Liver (tissue), 9 donors: ENCODE data around the gene ECHS1. TPM values are rescaled to one million over a fixed set of nuclear protein-coding genes. Genes with fewer than 3 reads are reported as not detected.

Experiments used
- DNase-seq: peaks from one replicate; pipeline ENCODE4 v3.0.0-alpha.2; 2017; ENCODE audit warnings: low spot score
- H3K27ac ChIP-seq, 2 donors: one replicate each; pipeline ENCODE4 v1.7.0; 2013; ENCODE audit warnings: inconsistent platforms in 2 of 2, low read length in 2 of 2, control low read depth in 1 of 2, low read depth in 1 of 2, mild to moderate bottlenecking in 1 of 2
- H3K27me3 ChIP-seq, 4 donors: one replicate each; pipeline versions ENCODE4 v1.6.1 to v1.7.0; 2013; ENCODE audit warnings: low read length in 3 of 4, inconsistent platforms in 1 of 4, mild to moderate bottlenecking in 1 of 4, moderate library complexity in 1 of 4; ENCODE audit not compliant: control insufficient read depth in 4 of 4, insufficient read depth in 4 of 4
- H3K36me3 ChIP-seq, 4 donors: one replicate each; pipeline versions ENCODE4 v1.6.1 to v1.7.0; 2013; ENCODE audit warnings: low read length in 3 of 4, mild to moderate bottlenecking in 3 of 4, low read depth in 1 of 4, moderate library complexity in 1 of 4; ENCODE audit not compliant: control insufficient read depth in 4 of 4, insufficient read depth in 3 of 4
- H3K4me1 ChIP-seq, 4 donors: one replicate each; pipeline versions ENCODE4 v1.6.1 to v1.7.0; 2013; ENCODE audit warnings: low read length in 3 of 4, mild to moderate bottlenecking in 3 of 4, moderate library complexity in 1 of 4; ENCODE audit not compliant: control insufficient read depth in 4 of 4, insufficient read depth in 4 of 4
- H3K4me3 ChIP-seq, 3 donors: one replicate each; pipeline versions ENCODE4 v1.6.1 to v1.7.0; 2013; ENCODE audit warnings: low read length in 3 of 3, control low read depth in 1 of 3, low read depth in 1 of 3, mild to moderate bottlenecking in 1 of 3
- H3K9ac ChIP-seq, 2 donors: one replicate each; pipeline ENCODE4 v1.7.0; 2013; ENCODE audit warnings: low read length in 2 of 2, mild to moderate bottlenecking in 2 of 2, moderate library complexity in 2 of 2, control low read depth in 1 of 2, low read depth in 1 of 2
- H3K9me3 ChIP-seq, 4 donors: one replicate each; pipeline versions ENCODE4 v1.6.1 to v1.7.0; 2013; ENCODE audit warnings: low read length in 3 of 4; ENCODE audit not compliant: control insufficient read depth in 4 of 4
- FOXA1 ChIP-seq: IDR thresholded peaks from 2 replicates; pipeline ENCODE4 v1.6.1; 2016; ENCODE audit warnings: antibody characterized with exemption
- GABPA ChIP-seq, 2 donors: IDR thresholded peaks in 1 of 2; conservative IDR thresholded peaks in 1 of 2; 2 replicates each; pipeline ENCODE4 v1.6.1; 2016; ENCODE audit warnings: antibody characterized with exemption in 2 of 2, mild to moderate bottlenecking in 1 of 2, moderate library complexity in 1 of 2
- HNF4A ChIP-seq, 2 donors: conservative IDR thresholded peaks; 2 replicates each; pipeline ENCODE4 v1.6.1; 2016; ENCODE audit warnings: antibody characterized with exemption in 2 of 2, mild to moderate bottlenecking in 2 of 2
- HNF4G ChIP-seq: IDR thresholded peaks from 2 replicates; pipeline ENCODE4 v1.6.1; 2016; ENCODE audit warnings: antibody characterized with exemption
- NR2F2 ChIP-seq: IDR thresholded peaks from 2 replicates; pipeline ENCODE4 v1.6.1; 2016; ENCODE audit warnings: antibody characterized with exemption
- RAD21 ChIP-seq, 2 donors: IDR thresholded peaks; 2 replicates each; pipeline ENCODE4 v1.6.1; 2016; ENCODE audit warnings: antibody characterized with exemption in 2 of 2, mild to moderate bottlenecking in 2 of 2
- REST ChIP-seq: IDR thresholded peaks from 2 replicates; pipeline ENCODE4 v1.6.1; 2016; ENCODE audit warnings: antibody characterized with exemption, mild to moderate bottlenecking
- RXRA ChIP-seq, 2 donors: IDR thresholded peaks; 2 replicates each; pipeline ENCODE4 v1.6.1; 2017 to 2018; ENCODE audit warnings: antibody characterized with exemption in 2 of 2, mild to moderate bottlenecking in 1 of 2
- SP1 ChIP-seq: IDR thresholded peaks from 2 replicates; pipeline ENCODE4 v1.6.1; 2018; ENCODE audit warnings: antibody characterized with exemption, mild to moderate bottlenecking
- TAF1 ChIP-seq: conservative IDR thresholded peaks from 2 replicates; pipeline ENCODE4 v1.6.1; 2016; ENCODE audit warnings: antibody characterized with exemption, mild to moderate bottlenecking
- YY1 ChIP-seq: IDR thresholded peaks from 2 replicates; pipeline ENCODE4 v1.6.1; 2016; ENCODE audit warnings: antibody characterized with exemption, mild to moderate bottlenecking
- WGBS: extraction: QIAGEN DNeasy Blood & Tissue Kit; methylation state at CpG from one replicate; pipeline ENCODE4 v1.1.7; 2013; 5-methylcytosine and 5-hydroxymethylcytosine counted together
- polyA plus RNA-seq, 2 donors: library from polyadenylated mRNA; stranded (reverse) in 1 of 2; unstranded in 1 of 2; fragments of 200-250 nt in 1 of 2; fragments of >200 nt in 1 of 2; fragmentation: Nextera tagmentation in 1 of 2; extraction: Ambion mirVana in 1 of 2; gene quantifications; one replicate each; pipeline versions ENCODE4 v1.2.1 to v1.2.3, GENCODE V29; 2013 to 2015
- total RNA-seq, 2 donors: library from RNA; depleted of rRNA; stranded (reverse); fragments of >200 nt; gene quantifications; one replicate each; pipeline ENCODE4 v1.2.3, GENCODE V29; 2014
- TF ChIP-seq, protein P1 (sequence below): fragments of 150-350 bp; IDR thresholded peaks from 2 replicates; pipeline ENCODE4 v1.5.1; 2017; ENCODE audit warnings: improper control_type of control experiment, low read depth, low read length; ENCODE audit not compliant: missing input control
- TF ChIP-seq, protein P2 (sequence below): IDR thresholded peaks from 2 replicates; pipeline ENCODE4 v1.6.1; 2016; ENCODE audit warnings: antibody characterized with exemption
- donor health status: healthy.
- donor health status: healthy.
- donor health status: healthy.
- donor health status: healthy.
- donor health status: healthy.

ECHS1 gene
- total and polyA plus RNA-seq, 4 donors = 41.5 to 849 (median 354) TPM

DNA sequence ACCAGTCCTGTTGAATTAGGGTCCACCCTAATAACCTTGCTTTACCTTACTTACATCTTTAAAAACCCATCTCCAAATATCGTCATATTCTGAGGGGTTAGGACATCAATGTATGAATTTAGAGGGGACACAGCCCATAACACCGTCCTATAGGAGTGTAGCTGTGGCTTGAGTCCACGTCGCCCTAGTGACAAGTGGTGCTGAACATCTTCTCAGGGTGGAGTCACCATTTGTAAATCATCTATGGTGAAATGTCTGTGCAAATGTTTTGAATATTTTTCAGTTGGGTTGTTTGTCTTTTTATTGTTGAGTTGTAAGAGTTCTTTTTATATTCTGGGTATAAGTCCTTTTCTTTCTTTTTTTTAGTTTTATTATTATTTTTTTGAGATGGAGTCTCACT lies 31.2 kb downstream of the ECHS1 start:
- TF ChIP-seq YY1 (no peak), RAD21 (IDR thresholded peaks at IDR 0.05) (no peak), HNF4A (conservative IDR thresholded peaks at IDR 0.05) (no peak), TAF1 (no peak), NR2F2 (no peak), HNF4G (no peak), GABPA (IDR thresholded peaks at IDR 0.05 in 1 of 2, conservative IDR thresholded peaks at IDR 0.05 in 1 of 2) (no peak), RXRA (IDR thresholded peaks at IDR 0.05) (no peak)
- TF ChIP-seq, protein P1, sequence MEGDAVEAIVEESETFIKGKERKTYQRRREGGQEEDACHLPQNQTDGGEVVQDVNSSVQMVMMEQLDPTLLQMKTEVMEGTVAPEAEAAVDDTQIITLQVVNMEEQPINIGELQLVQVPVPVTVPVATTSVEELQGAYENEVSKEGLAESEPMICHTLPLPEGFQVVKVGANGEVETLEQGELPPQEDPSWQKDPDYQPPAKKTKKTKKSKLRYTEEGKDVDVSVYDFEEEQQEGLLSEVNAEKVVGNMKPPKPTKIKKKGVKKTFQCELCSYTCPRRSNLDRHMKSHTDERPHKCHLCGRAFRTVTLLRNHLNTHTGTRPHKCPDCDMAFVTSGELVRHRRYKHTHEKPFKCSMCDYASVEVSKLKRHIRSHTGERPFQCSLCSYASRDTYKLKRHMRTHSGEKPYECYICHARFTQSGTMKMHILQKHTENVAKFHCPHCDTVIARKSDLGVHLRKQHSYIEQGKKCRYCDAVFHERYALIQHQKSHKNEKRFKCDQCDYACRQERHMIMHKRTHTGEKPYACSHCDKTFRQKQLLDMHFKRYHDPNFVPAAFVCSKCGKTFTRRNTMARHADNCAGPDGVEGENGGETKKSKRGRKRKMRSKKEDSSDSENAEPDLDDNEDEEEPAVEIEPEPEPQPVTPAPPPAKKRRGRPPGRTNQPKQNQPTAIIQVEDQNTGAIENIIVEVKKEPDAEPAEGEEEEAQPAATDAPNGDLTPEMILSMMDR = no peak
- TF ChIP-seq, protein P2, sequence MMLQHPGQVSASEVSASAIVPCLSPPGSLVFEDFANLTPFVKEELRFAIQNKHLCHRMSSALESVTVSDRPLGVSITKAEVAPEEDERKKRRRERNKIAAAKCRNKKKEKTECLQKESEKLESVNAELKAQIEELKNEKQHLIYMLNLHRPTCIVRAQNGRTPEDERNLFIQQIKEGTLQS = no peak
- Histone ChIP-seq H3K9ac (no peak overlapping the region), H3K4me3 (no peak overlapping the region), H3K9me3 (no peaks in the 10 kb centered on the region), H3K4me1 (peaks cover 0 to 8% (median 6%) of the 10 kb centered on the region in 4 donors), H3K36me3 (no peaks in the 10 kb centered on the region), H3K27me3 (peaks cover 0 to 12% (median 2%) of the 10 kb centered on the region in 4 donors), H3K27ac (no peak overlapping the region)
- DNase-seq = no peak
- WGBS = 90% methylated on average over 4 of the region's 4 CpGs

DNA sequence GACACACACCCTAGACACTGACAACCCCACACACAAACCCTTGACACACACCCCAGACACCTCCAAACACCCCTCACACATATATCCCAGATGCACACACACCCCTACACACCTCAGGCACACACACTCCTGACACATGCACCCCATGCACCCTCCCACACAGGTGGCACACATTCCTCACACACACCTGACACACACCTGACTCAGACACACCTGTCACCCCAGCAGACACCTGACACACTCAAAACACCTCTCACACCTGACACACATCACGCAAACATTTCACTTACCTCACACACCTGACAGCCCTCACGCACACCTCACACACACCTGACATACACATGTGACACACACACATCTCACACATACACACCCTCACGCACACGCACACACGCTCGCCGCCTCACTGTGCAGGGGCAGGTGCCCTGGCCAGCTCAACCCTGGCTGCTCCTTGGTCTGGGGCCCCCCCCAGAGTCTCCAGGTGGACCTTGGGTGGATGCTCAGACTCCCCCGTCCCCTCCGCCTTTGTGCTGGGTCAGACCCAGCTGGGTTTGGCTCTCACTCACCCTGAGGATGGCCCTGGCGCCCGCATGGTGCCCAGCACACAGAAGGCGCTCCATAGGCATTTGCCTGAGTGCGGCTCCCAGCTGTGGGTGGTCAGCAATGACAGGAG lies 33.3 kb downstream of the ECHS1 start:
- no peaks in the 10 kb centered on the region for H3K36me3 ChIP-seq
- WGBS = 88% methylated on average over 13 of the region's 13 CpGs
- H3K9me3 ChIP-seq = no peaks in the 10 kb centered on the region
- TF ChIP-seq REST (no peak), RAD21 (IDR thresholded peaks at IDR 0.05) (no peak), TAF1 (no peak), GABPA (IDR thresholded peaks at IDR 0.05 in 1 of 2, conservative IDR thresholded peaks at IDR 0.05 in 1 of 2) (no peak), SP1 (no peak), HNF4A (conservative IDR thresholded peaks at IDR 0.05) (no peak), FOXA1 (no peak), NR2F2 (no peak)
- TF ChIP-seq, protein P2 = no peak
- peaks cover 0 to 16% (median 12%) of the 10 kb centered on the region in 4 donors for H3K4me1 ChIP-seq
- H3K27ac ChIP-seq = no peak overlapping the region
- H3K9ac ChIP-seq = no peak overlapping the region
- DNase-seq = no peak
- peaks cover 0 to 14% (median 8%) of the 10 kb centered on the region in 4 donors for H3K27me3 ChIP-seq
- H3K4me3 ChIP-seq = no peak overlapping the region
